OCI-LY1 (cell line): Measurements from ENCODE around the gene SUGP2.

Experiments used
- EZH2 ChIP-seq: fragments of 200-600 bp; sonication (generic), shearing (Covaris generic); IDR thresholded peaks from 2 replicates; pipeline ENCODE4 v1.8.0; 2017; ENCODE audit warnings: borderline replicate concordance, mixed run types, mild to moderate bottlenecking, antibody characterized with exemption, low read length, moderate library complexity, mixed read lengths
- TF ChIP-seq, protein P1 (sequence below): fragments of 200-600 bp; sonication (generic), shearing (Covaris generic); IDR thresholded peaks from 2 replicates; pipeline ENCODE4 v1.5.1; 2017; ENCODE audit warnings: mild to moderate bottlenecking, antibody characterized with exemption, low read length, moderate library complexity, mixed read lengths

DNA sequence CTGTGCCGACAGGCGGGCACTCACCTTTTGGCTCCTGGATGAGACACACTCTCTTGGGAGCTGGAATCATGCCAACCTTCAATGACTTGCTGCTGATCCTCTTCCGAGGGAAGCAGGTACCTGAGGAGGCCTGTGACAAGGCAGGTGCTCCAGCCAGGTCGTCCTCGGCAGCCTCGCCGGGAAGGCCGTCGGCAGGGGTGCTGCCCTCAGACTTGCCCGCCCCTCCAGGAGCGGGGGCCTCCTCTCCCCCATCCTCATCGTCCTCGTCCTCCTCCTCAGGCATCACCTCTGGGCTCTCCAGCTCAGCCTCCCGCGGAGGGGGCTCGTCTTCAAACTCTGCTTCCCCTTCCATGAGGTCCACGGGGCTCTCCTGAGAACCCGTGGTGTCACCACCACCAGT lies 29.2 kb downstream of the SUGP2 start:
- TF ChIP-seq, protein P1, sequence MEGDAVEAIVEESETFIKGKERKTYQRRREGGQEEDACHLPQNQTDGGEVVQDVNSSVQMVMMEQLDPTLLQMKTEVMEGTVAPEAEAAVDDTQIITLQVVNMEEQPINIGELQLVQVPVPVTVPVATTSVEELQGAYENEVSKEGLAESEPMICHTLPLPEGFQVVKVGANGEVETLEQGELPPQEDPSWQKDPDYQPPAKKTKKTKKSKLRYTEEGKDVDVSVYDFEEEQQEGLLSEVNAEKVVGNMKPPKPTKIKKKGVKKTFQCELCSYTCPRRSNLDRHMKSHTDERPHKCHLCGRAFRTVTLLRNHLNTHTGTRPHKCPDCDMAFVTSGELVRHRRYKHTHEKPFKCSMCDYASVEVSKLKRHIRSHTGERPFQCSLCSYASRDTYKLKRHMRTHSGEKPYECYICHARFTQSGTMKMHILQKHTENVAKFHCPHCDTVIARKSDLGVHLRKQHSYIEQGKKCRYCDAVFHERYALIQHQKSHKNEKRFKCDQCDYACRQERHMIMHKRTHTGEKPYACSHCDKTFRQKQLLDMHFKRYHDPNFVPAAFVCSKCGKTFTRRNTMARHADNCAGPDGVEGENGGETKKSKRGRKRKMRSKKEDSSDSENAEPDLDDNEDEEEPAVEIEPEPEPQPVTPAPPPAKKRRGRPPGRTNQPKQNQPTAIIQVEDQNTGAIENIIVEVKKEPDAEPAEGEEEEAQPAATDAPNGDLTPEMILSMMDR = no peak
- TF ChIP-seq EZH2 = no peak
